HG02588 (cell line): ENCODE results near the gene UBAC1.
"Not testable (repeated sequence)": the region's sequence is repeated elsewhere in the genome, so short reads cannot be mapped to it uniquely, and the experiment has no call there.

Experiments
- ATAC-seq: cut with Tn5 transposase; IDR thresholded peaks from one replicate; pipeline ENCODE4 v1.9.1; 2021; ENCODE audit warnings: mild to moderate bottlenecking, moderate library complexity; ENCODE audit not compliant: unreplicated experiment

Gene UBAC1

GRCh38 chr9:135944444-135945252 is 16.5 kb downstream of the UBAC1 start:
- ATAC-seq: no peak

GRCh38 chr9:135943604-135944003 is 17.6 kb downstream of the UBAC1 start:
- ATAC-seq: not testable (repeated sequence)

- no peak for ATAC-seq
These were observed 19.7 kb downstream of the UBAC1 start for GRCh38 chr9:135941288-135941995.

GRCh38 chr9:135939351-135940265 is 21.6 kb downstream of the UBAC1 start:
- ATAC-seq: no peak

- no peak for ATAC-seq
These were observed 23.4 kb downstream of the UBAC1 start for GRCh38 chr9:135937521-135938489.

GRCh38 chr9:135933114-135933513 is 28.1 kb downstream of the UBAC1 start:
- ATAC-seq: no peak

GRCh38 chr9:135932656-135933055 is 28.5 kb downstream of the UBAC1 start:
- no peak for ATAC-seq

GRCh38 chr9:135931349-135931820 is 29.8 kb downstream of the UBAC1 start:
- ATAC-seq: no peak

GRCh38 chr9:135930446-135931345 is 30.5 kb downstream of the UBAC1 start:
- ATAC-seq: no peak

- no peak for ATAC-seq
These were observed 31.3 kb downstream of the UBAC1 start for GRCh38 chr9:135929656-135930445.

GRCh38 chr9:135928731-135929655 is 32.2 kb downstream of the UBAC1 start:
- ATAC-seq: no peak

GRCh38 chr9:135928074-135928730 is 33.0 kb downstream of the UBAC1 start:
- ATAC-seq: no peak

- ATAC-seq: no peak
These were observed 33.8 kb downstream of the UBAC1 start for GRCh38 chr9:135927195-135928013.

GRCh38 chr9:135926402-135927194 is 34.6 kb downstream of the UBAC1 start:
- no peak for ATAC-seq
